SK-N-SH treated with all-trans-retinoic acid at 6 μM for 48 hours (cell line): Measurements from ENCODE around the gene S100A8.

Experiments
- ATAC-seq: fragments of 200-7000 bp; cut with Tn5 transposase; 3 replicates; pipeline ENCODE4 v1.9.1; 2020; ENCODE audit warnings: mild to moderate bottlenecking, moderate library complexity
- ARNTL ChIP-seq: fragments of 450-650 bp; formaldehyde crosslinking; IDR thresholded peaks from 2 replicates; pipeline ENCODE4 v1.5.0; 2020; ENCODE audit warnings: low read depth, mild to moderate bottlenecking, moderate library complexity, borderline replicate concordance
- BACH2 ChIP-seq: fragments of 250-450 bp; sonication (Bioruptor Pico); IDR thresholded peaks from 2 replicates; pipeline ENCODE4 v1.9.0; 2021; ENCODE audit warnings: mild to moderate bottlenecking, borderline replicate concordance
- CREB5 ChIP-seq: fragments of 250-450 bp; sonication (Bioruptor Pico); IDR thresholded peaks from 2 replicates; pipeline ENCODE4 v1.5.1; 2020; ENCODE audit warnings: low read depth, mild to moderate bottlenecking, moderate library complexity
- CSDC2 ChIP-seq: fragments of 250-450 bp; sonication (Bioruptor Pico); IDR thresholded peaks from 2 replicates; pipeline ENCODE4 v1.5.0; 2020; ENCODE audit warnings: mild to moderate bottlenecking, moderate library complexity
- ESRRG ChIP-seq: fragments of 250-450 bp; sonication (Bioruptor Pico); IDR thresholded peaks from 2 replicates; pipeline ENCODE4 v1.6.1; 2021; ENCODE audit warnings: mild to moderate bottlenecking
- GLIS3 ChIP-seq: fragments of 250-450 bp; sonication (Bioruptor Pico); IDR thresholded peaks from 2 replicates; pipeline ENCODE4 v1.5.0; 2020; ENCODE audit warnings: mild to moderate bottlenecking, moderate library complexity
- ISL1 ChIP-seq: fragments of 250-450 bp; sonication (Bioruptor Pico); IDR thresholded peaks from 2 replicates; pipeline ENCODE4 v2.1.2; 2022; ENCODE audit warnings: mild to moderate bottlenecking, moderate library complexity
- OSR1 ChIP-seq: fragments of 250-450 bp; sonication (Bioruptor Pico); IDR thresholded peaks from 2 replicates; pipeline ENCODE4 v1.8.0; 2022; ENCODE audit warnings: moderate library complexity, mild to moderate bottlenecking, inconsistent platforms
- PATZ1 ChIP-seq: fragments of 250-450 bp; sonication (Bioruptor Pico); IDR thresholded peaks from 2 replicates; pipeline ENCODE4 v1.8.0; 2020; ENCODE audit warnings: mild to moderate bottlenecking, moderate library complexity, borderline replicate concordance
- PPARA ChIP-seq: fragments of 250-450 bp; sonication (Bioruptor Pico); IDR thresholded peaks from 2 replicates; pipeline ENCODE4 v1.5.0; 2020; ENCODE audit warnings: mild to moderate bottlenecking, borderline replicate concordance
- RARB ChIP-seq: fragments of 250-450 bp; sonication (Bioruptor Pico); IDR thresholded peaks from 2 replicates; pipeline ENCODE4 v1.8.0; 2021; ENCODE audit warnings: mild to moderate bottlenecking, moderate library complexity
- SNAI2 ChIP-seq: fragments of 250-450 bp; sonication (Bioruptor Pico); IDR thresholded peaks from 2 replicates; pipeline ENCODE4 v1.5.0; 2020; ENCODE audit warnings: mild to moderate bottlenecking, moderate library complexity
- TCF4 ChIP-seq: fragments of 250-450 bp; sonication (Bioruptor Pico); IDR thresholded peaks from 2 replicates; pipeline ENCODE4 v1.8.0; 2021; ENCODE audit warnings: mild to moderate bottlenecking, moderate library complexity, borderline replicate concordance
- TOX ChIP-seq: fragments of 250-450 bp; sonication (Bioruptor Pico); IDR thresholded peaks from 2 replicates; pipeline ENCODE4 v1.8.0; 2021; ENCODE audit warnings: mild to moderate bottlenecking, moderate library complexity, borderline replicate concordance
- TSHZ2 ChIP-seq: fragments of 250-450 bp; sonication (Bioruptor Pico); IDR thresholded peaks from 2 replicates; pipeline ENCODE4 v1.5.0; 2020; ENCODE audit warnings: mild to moderate bottlenecking, moderate library complexity
- ZC3H10 ChIP-seq: fragments of 250-450 bp; sonication (Bioruptor Pico); IDR thresholded peaks from 2 replicates; pipeline ENCODE4 v1.5.1; 2021; ENCODE audit warnings: mild to moderate bottlenecking, moderate library complexity
- ZFP3 ChIP-seq: fragments of 250-450 bp; sonication (Bioruptor Pico); IDR thresholded peaks from 2 replicates; pipeline ENCODE4 v1.5.0; 2020; ENCODE audit warnings: mild to moderate bottlenecking, moderate library complexity
- ZNF565 ChIP-seq: fragments of 450-650 bp; formaldehyde crosslinking; conservative IDR thresholded peaks from 2 replicates; pipeline ENCODE4 v1.5.0; 2020; ENCODE audit warnings: low read depth, mild to moderate bottlenecking, moderate library complexity
- ZNF70 ChIP-seq: fragments of 450-650 bp; formaldehyde crosslinking; IDR thresholded peaks from 2 replicates; pipeline ENCODE4 v1.5.0; 2020; ENCODE audit warnings: mild to moderate bottlenecking, moderate library complexity
- ZNF8 ChIP-seq: fragments of 450-650 bp; formaldehyde crosslinking; IDR thresholded peaks from 2 replicates; pipeline ENCODE4 v1.5.0; 2020; ENCODE audit warnings: mild to moderate bottlenecking, moderate library complexity
- TF ChIP-seq, protein P1 (sequence below): fragments of 250-450 bp; sonication (Bioruptor Pico); IDR thresholded peaks from 2 replicates; pipeline ENCODE4 v1.8.0; 2021; ENCODE audit warnings: low read depth, mild to moderate bottlenecking, moderate library complexity, borderline replicate concordance
- TF ChIP-seq, protein P2 (sequence below): fragments of 250-450 bp; sonication (Bioruptor Pico); IDR thresholded peaks from 2 replicates; pipeline ENCODE4 v1.5.1; 2021; ENCODE audit warnings: mild to moderate bottlenecking, moderate library complexity

Gene S100A8

GRCh38 chr1:153437236-153437635 lies 46.4 kb upstream of the S100A8 start:
- no peak for ATAC-seq

GRCh38 chr1:153434746-153435455 lies 44.0 kb upstream of the S100A8 start:
- TF ChIP-seq CREB5 (CRISPR knock-in tag) (no peak), ZNF8 (CRISPR knock-in tag) (no peak), PATZ1 (CRISPR knock-in tag) (no peak), CSDC2 (CRISPR knock-in tag) (no peak), ZNF565 (CRISPR knock-in tag) (no peak), SNAI2 (CRISPR knock-in tag) (no peak), ZFP3 (CRISPR knock-in tag) (no peak), TOX (CRISPR knock-in tag) (no peak), ARNTL (CRISPR knock-in tag) (no peak), TSHZ2 (CRISPR knock-in tag) (no peak), RARB (CRISPR knock-in tag) (no peak), PPARA (no peak), ESRRG (CRISPR knock-in tag) (no peak), ISL1 (CRISPR knock-in tag) (no peak), BACH2 (no peak)
- TF ChIP-seq, protein P1, sequence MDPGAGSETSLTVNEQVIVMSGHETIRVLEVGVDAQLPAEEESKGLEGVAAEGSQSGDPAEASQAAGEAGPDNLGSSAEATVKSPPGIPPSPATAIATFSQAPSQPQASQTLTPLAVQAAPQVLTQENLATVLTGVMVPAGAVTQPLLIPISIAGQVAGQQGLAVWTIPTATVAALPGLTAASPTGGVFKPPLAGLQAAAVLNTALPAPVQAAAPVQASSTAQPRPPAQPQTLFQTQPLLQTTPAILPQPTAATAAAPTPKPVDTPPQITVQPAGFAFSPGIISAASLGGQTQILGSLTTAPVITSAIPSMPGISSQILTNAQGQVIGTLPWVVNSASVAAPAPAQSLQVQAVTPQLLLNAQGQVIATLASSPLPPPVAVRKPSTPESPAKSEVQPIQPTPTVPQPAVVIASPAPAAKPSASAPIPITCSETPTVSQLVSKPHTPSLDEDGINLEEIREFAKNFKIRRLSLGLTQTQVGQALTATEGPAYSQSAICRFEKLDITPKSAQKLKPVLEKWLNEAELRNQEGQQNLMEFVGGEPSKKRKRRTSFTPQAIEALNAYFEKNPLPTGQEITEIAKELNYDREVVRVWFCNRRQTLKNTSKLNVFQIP (CRISPR knock-in tag), result no peak
- TF ChIP-seq, protein P2, sequence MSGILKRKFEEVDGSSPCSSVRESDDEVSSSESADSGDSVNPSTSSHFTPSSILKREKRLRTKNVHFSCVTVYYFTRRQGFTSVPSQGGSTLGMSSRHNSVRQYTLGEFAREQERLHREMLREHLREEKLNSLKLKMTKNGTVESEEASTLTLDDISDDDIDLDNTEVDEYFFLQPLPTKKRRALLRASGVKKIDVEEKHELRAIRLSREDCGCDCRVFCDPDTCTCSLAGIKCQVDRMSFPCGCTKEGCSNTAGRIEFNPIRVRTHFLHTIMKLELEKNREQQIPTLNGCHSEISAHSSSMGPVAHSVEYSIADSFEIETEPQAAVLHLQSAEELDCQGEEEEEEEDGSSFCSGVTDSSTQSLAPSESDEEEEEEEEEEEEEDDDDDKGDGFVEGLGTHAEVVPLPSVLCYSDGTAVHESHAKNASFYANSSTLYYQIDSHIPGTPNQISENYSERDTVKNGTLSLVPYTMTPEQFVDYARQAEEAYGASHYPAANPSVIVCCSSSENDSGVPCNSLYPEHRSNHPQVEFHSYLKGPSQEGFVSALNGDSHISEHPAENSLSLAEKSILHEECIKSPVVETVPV (CRISPR knock-in tag), result no peak
- no peak for ATAC-seq

More at GRCh38 chr1:153437236-153437635, 46.4 kb upstream of the S100A8 start:
- TF ChIP-seq ISL1 (CRISPR knock-in tag) (no peak), TCF4 (CRISPR knock-in tag) (no peak), GLIS3 (CRISPR knock-in tag) (no peak), ESRRG (CRISPR knock-in tag) (no peak), CSDC2 (CRISPR knock-in tag) (no peak)

- no peak for ATAC-seq
- no peak for TF ChIP-seq TCF4 (CRISPR knock-in tag)
- TF ChIP-seq PATZ1 (CRISPR knock-in tag), result no peak
- no peak for TF ChIP-seq ZNF565 (CRISPR knock-in tag)
- no peak for TF ChIP-seq ZNF8 (CRISPR knock-in tag)
- TF ChIP-seq ZC3H10 (CRISPR knock-in tag), result no peak
- TF ChIP-seq TSHZ2 (CRISPR knock-in tag), result no peak
- no peak for TF ChIP-seq OSR1
- no peak for TF ChIP-seq ZNF70 (CRISPR knock-in tag)
Observed at GRCh38 chr1:153432874-153433681, 42.2 kb upstream of the S100A8 start.
